ENCODE data around the gene C1orf105.
"Not testable (repeated sequence)": the region's sequence is repeated elsewhere in the genome, so short reads cannot be mapped to it uniquely, and the experiment has no call there.

- TF ChIP-seq, protein P1, sequence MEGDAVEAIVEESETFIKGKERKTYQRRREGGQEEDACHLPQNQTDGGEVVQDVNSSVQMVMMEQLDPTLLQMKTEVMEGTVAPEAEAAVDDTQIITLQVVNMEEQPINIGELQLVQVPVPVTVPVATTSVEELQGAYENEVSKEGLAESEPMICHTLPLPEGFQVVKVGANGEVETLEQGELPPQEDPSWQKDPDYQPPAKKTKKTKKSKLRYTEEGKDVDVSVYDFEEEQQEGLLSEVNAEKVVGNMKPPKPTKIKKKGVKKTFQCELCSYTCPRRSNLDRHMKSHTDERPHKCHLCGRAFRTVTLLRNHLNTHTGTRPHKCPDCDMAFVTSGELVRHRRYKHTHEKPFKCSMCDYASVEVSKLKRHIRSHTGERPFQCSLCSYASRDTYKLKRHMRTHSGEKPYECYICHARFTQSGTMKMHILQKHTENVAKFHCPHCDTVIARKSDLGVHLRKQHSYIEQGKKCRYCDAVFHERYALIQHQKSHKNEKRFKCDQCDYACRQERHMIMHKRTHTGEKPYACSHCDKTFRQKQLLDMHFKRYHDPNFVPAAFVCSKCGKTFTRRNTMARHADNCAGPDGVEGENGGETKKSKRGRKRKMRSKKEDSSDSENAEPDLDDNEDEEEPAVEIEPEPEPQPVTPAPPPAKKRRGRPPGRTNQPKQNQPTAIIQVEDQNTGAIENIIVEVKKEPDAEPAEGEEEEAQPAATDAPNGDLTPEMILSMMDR (IDR thresholded peaks at IDR 0.05) = not testable (repeated sequence)
- not testable (repeated sequence) for TF ChIP-seq POLR2A (IDR thresholded peaks at IDR 0.05)
Observed at GRCh38 chr1:172437183-172437582, 16.7 kb downstream of the C1orf105 start.

Data from esophagus squamous epithelium (tissue), 4 donors.